Stimulated activated CD4-positive, alpha-beta T cell treated with anti-CD3 and anti-CD28 coated beads, TNF-alpha, amount 100 ng/mL, for 1 hour (primary cell): ENCODE measurements around the gene CCDC197.

Experiments
- DNase-seq, 3 donors: peaks; one replicate each; pipeline ENCODE4 v3.0.0-alpha.2; 2020; ENCODE audit warnings: low read depth in 3 of 3, low spot score in 1 of 3

The CCDC197 gene

DNA sequence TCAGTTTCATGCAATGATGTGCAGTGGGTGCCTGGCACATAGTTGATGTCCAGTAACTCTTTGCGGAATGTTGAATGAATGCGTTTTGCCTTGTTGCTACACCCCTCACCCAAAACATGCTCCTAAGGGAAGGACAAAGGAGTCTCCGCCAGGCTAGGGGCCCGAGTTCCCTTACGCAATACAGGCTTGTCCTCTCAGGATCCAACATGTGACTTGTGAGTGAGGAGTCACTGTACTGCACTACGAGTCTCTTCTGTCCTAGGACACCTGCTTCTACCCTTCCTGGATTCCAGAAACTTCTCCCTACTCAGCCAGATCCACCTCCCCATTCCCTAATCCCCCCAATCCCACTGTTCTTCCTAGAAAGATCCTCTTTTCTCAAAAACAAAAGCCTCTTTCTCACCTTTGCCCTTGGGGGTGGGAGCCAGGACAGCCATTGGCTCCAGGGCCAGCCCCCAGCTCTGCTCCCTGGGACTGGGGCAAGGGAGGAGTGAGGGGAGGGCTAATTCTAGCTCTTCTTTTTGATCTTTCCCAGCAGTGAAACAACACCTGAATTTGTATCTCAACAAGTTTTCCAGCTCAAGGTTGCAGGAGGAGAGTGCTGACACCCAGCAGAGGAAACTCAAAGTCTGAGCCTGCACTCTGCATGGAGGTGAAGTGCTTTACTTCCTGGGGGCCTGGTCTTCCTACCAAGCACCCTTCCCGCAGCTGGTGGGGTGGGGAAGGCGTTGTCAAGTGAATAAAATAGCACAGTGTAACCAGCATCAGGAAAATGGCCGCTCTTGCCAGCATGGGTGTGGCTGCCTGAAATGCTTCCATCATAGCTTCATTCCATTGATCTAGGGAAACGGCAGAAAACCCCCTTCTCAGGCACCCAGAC, 25.7 kb downstream of the CCDC197 start:
- DNase-seq = no peak

GRCh38 chr14:94024549-94024948, 27.4 kb downstream of the CCDC197 start:
- no peak for DNase-seq

DNA sequence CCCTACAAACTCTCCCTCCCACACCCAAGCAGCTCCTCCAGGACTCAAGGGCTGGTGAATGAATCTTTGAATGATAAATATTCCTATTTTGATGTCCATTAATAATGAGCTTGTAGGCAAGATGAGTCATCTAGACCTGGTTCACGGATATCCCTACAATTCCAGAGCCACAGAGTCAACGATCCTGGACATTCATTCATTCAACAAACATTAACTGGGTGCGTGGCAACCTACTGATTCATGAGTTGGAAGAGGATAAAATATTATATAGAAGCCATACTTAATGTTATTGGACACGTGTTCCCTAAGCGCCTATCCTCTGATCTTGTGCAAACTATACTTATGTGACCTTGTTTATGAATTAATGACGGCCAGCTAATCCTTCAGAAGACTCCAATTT, 28.6 kb downstream of the CCDC197 start:
- DNase-seq = no peak

DNA sequence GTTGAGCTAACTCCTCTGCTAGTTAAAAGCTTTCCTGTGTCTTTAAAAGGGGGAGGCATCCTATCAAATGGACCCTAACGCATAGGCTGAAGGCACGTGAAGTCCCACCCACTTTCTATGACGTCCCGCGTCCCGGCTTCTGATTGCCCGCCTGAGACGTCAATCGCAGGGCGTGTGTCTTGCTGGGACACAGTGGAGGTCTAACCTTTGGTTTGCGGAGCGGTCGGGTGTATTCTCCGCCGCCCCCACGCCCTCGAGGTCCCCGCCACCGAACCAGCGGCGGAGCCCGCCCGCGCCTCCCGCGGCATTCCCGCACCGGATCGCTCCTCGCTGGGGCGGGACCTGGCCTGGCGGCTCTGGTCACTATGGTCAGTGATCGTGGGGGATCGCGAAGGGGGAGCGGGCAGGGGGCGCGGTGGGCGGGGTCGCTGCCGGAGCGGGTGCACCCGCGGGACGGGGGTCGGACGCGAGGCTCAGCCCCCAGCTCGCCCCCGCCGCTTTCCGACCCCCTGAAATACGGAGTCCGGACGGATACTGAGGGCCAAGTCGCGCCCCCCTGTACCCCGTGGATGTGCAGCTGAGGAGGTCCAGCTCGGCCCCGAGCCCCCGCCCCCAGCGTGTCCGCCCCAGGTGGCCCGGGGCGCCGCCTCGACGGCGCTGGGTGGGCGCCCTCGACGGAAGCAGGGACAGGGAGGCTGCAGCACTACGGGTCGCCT, 29.2 kb downstream of the CCDC197 start, which contains the start of gene OTUB2:
Gene OTUB2, plus strand, starts transcription at position 168 of the 716 bp plus-strand sequence. Its CDS starts 198 bp downstream, at position 366.
- DNase-seq = peak; percentile 88 to 94 (median 92)

DNA sequence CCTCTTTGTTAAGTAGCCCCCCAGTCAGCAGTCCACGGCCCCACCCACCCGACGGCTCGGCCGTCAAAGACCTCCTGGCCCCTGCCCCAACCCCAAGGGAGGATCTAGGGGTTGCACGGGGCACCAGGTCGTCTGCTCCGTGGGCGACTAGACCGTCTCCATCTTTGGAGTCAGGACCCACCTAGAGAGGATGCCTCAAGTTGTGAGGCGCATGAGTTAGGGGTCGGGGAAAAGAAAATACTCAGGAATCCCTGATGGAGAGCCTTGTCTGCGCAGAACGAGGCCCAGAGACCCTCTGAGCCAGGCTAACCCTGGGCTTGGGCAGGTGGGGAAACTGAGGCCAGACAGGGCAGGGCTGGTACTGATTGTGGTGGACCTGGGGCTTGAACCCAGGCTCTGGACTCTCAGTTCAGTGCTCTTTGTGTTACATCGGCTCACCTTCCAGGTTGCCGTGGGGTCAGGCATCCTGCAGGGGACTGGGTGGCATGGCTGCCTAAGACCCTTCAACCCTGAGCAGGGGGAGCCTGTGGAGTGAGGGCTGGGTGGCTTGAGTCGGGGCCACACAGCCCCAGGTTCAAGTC, 29.9 kb downstream of the CCDC197 start:
- DNase-seq = no peak

DNA sequence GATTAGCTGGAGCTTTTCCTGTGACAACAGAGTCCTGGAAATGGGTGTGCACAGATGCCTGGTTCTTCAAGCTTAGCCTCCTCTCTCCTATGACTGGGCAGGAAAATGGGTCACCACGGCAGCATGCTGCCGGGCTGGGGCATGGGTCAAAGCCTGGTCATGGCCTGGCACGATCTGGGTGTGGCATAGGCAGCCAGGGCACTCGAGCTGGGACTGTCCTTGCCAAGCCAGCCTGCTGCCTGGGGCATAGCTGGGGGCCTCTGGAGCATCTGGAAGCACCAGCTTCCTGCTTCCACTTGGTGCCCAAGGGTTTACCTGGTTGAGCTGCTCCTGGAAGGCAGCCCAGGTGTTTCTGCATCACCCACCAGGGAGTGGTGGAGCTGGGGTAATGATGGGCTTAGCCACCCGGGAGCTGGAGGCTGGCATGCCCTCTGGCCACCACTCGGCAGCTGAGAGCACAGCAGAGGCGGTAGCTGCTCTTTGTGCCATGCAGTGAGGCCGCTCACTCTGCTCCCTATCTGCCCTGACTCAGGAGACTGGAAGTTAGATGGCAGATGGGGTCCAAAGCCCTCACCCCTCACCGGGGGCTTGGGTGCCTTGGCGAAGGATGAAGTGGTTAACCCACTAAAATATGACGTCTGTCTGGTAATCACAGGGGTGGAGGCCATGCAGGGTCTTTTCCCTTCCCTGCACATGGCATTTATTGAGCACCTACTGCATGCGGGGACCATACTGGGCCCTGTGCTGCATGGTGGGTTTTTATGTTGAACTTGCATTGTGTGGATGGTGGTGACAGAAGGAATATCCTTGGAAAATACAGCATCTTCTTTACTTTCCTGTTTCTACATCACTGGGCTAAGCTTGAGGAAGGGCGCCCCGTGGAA, 30.7 kb downstream of the CCDC197 start:
- no peak for DNase-seq

- no peak for DNase-seq
Measured at GRCh38 chr14:94028450-94028826, 31.3 kb downstream of the CCDC197 start.

- no peak for DNase-seq
Measured at GRCh38 chr14:94029265-94029664, 32.2 kb downstream of the CCDC197 start.

- no peak for DNase-seq
Measured at GRCh38 chr14:94029671-94030203, 32.6 kb downstream of the CCDC197 start.

GRCh38 chr14:94030571-94030970, 33.5 kb downstream of the CCDC197 start:
- DNase-seq = no peak

DNA sequence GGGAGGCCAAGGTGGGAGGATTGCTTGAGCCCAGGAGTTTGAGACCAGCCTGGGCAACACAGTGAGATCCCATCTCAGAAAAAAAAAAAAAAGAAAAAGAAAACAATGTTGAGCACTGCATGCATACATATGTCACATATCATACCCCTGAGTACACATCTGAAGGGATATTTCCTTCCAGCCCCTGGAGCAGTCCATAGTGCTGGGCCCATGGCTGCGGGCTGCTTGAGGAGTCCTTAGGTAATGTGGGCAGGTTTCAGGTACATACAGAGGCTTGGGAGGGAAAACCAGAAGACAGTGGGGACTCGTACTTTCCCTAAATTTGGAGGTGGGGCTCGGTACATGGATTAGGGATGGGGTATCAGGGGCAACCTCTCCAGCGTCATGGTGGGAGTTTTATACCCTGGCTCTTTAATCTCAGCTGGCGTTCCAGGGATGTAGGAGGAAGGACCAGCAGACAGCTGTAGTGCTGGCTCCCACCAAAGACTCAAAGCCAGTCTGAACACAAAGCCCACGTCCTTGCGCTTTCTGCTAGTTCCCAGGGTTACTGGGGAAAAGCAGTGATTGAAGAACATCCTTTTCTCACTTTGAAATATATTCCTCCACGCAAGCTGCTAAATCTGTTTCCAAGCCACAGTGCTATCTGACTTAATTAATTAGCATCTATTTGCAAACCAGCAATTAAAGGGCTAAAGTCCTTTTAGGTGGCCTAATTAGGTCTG, 34.2 kb downstream of the CCDC197 start:
- no peak for DNase-seq

GRCh38 chr14:94031883-94032279, 34.8 kb downstream of the CCDC197 start:
- DNase-seq = no peak

DNA sequence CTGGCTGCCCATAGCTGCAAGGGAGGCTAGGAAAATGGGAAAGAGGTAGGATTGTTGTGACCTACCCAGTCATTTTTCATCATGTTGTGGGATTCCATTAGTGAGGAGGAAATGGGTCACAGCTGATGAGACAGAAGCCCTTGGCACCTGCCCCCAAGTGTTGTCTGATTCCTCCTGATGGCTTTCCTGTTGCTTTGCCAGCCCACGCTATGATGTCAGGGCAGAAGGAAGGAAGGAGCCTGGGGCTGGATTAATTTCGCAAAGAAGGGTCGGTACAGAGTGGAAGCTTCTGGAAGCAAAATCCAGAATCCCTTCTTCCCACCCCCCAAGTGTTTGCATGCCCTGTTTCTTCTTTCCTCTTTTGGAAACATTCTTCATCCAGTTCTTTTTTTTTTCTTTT, 37.8 kb downstream of the CCDC197 start:
- no peak for DNase-seq

GRCh38 chr14:94036313-94037167, 39.4 kb downstream of the CCDC197 start:
- peak; percentile 30 to 66 (median 49) for DNase-seq

DNA sequence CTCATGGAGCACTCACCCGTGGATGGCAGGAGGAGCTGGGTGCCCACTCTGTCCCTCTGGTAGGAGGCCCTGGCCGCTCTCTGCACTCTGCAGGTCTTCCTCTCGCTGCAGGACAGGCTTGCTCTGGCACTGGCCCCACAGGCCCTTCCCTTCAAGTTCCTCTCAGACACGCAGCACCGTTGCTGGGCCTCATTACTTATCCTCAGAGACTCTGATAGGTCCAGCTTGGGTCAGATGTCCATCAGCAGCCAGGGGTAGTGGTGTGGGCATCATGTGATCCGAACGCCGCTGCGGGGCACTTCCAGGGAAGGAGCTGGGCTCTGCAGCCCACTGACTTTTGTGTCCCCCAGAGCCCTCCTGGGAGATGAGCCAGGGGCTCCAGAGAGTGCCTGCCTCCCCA, 40.9 kb downstream of the CCDC197 start:
- DNase-seq = no peak

DNA sequence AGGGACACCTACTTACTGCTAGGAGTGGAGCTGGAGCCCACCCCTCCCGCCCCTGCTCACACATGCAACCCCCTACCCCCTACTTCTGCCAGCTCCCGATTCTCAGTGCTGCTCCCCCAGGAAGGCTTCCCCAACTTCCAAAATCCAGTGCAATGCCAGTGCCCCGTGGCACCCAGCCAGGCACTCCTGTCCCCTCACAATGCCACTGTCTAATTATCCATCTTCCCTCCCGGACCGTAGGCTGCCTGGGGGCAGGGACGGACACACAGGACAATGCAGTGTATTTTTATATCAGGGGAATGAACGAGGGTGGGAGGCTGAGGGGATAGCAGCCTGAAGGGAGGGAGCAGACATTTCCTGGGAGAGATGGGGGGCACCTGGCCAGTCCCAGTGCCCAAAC, 41.4 kb downstream of the CCDC197 start:
- no peak for DNase-seq

DNA sequence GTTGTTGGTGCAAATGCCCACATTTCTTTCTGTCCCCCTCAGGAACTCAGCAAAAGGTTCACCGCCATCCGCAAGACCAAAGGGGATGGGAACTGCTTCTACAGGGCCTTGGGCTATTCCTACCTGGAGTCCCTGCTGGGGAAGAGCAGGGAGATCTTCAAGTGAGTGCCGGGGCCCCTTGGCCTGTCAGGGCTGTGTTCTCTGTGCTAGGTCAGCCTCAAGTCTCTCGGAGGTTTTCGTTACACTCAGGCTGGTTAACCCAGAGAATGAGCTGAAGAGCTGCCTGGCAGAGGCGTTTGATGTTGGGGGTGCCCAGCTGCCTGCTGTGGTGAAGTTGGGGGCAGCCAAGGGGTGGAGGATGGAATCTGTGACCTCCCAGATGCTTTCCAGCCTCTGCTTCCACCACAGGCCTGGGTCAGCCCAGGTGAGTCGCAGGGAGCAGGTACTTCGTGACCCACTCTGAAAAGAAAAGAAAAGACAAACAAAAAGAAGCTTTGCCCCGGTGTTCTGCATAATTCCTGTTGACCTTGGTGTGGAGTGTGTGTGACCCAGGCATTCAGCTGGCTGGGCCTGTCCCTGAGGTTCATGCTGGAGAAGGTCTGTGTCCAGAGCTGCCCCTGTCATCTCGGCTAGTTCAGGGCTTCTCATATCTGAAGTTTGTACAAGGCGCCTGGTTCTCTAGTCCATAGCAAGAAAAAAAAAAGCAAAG, 42.0 kb downstream of the CCDC197 start:
- DNase-seq = no peak

DNA sequence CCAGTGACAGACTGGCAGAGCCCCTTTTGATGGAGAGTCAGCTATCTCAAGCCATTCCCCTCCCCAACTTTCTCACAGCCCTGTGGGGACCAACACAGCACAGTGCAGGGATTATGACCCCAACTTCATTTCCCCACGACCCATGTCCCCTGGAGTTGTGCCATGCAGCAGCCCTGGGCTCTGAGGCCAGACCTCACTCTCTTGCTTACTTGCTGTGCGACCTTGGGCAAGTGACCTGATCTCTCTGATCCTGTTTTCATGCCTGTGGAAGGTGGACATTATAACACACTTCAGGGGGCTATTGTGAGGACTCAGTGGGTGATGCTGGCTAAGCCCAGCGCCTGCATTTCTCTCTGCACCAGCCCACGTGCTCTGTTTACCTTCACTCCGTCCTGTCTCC, 43.1 kb downstream of the CCDC197 start:
- DNase-seq = no peak

GRCh38 chr14:94040796-94041195, 43.7 kb downstream of the CCDC197 start:
- no peak for DNase-seq
